Measurements from ENCODE around the gene TET2. TPM values are rescaled to one million over a fixed set of nuclear protein-coding genes. Genes with fewer than 3 reads are reported as not detected.
"Not testable (repeated sequence)": the region's sequence is repeated elsewhere in the genome, so short reads cannot be mapped to it uniquely, and the experiment has no call there.

Gene TET2
- polyA plus RNA-seq, 1 donor = 29.1 TPM

GRCh38 chr4:105288121-105288520 lies 141.4 kb downstream of the TET2 start:
- no peak for DNase-seq

GRCh38 chr4:105291925-105292324 lies 145.2 kb downstream of the TET2 start:
- DNase-seq = peak; percentile 2

- DNase-seq = no peak
Measured at GRCh38 chr4:105293360-105293759, 146.7 kb downstream of the TET2 start.

DNA sequence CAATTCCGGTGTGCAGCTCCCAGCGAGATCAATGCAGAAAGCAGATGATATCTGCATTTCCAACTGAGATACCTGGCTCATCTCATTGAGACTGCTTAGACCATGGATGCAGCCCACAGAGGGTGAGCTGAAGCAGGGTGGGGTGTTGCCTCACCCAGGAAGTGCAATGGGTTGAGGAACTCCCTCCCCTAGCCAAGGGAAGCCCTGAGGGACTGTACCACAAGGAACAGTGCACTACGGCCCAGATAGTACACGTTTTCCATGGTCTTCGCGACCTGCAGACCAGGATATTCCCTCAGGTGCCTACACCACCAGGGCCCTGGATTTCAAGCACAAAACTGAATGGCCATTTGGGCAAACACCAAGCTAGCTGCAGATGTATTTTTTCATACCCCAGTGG lies 150.0 kb downstream of the TET2 start:
- DNase-seq = no peak

DNA sequence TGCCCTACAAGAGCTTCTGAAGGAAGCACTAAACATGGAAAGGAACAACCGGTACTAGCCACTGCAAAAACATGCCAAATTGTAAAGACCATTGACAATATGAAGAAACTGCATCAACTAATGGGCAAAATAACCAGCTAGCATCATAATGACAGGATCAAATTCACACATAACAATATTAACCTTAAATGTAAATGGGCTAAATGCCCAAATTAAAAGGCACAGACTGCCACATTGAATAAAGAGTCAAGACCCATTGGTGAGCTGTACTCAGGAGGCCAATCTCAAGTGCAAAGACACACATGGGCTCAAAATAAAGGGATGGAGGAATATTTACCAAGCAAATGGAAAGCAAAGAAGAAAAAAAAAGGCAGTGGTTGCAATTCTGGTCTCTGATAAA lies 152.4 kb downstream of the TET2 start:
- DNase-seq = not testable (repeated sequence)

GRCh38 chr4:105304085-105304484 lies 157.4 kb downstream of the TET2 start:
- no peak for DNase-seq

DNA sequence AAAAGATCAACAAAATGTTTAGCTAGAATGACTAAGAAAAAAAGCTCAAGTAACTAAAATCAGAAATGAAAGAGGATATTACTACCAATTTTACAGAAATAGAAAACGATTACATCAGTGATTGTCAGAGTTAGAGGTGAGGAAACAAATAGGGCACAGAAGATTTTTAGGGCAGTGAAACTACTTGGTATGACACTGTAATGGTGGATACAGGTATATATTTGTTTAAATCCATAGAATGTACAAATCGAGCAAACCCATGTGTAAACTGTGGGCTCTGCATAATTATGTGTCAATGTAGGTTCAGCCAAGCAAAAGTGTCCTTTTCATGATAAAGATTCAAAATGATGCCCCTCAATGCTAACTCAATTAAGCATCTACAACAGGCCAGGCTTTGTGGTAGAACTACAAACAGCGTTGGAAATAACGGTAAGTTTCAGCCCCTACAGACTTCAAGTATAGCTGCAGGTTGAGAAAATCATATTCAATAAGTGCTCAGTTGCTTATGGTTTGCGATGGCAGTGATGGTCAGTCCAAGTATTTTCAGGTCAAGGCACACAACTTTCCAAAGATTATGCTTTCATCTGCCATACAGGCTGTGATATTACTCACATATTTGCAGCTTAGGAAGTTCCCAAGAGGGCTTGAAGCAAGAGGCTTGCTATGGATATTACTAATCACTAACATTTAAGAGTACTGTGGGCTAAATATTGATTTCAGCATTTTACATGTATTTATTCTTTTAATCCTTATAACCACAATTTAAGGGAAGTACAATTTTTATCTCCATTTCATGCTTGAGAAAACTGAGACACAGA lies 158.6 kb downstream of the TET2 start:
- DNase-seq = no peak

DNA sequence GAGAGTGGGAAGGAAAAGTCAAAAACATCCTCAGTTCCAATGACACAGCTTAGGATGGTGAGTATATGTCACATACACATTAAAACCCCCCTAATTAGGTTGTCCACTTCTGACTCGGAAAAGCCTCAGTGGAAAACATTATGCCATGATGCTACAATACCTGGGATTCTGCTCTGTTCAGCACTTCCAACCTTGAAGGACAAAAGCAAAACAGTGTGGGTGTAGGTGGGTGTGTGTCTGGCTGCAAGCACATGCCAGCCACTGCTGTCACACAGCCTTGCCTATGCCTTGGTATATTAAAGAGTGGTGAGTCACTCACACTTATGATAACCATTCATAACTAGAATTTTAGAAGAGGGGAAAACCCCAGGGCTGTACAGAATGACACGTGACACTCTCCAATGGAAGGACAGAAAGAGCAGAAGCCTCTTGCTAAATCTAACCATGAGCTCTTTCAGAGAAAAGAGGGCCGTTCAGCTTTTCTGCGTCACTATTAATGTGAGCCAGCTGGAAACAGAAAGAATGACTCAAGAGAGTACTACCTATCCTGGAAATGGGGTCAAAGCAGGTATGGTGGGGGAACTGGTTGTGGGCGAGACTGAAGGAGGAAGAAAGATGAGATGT lies 159.6 kb downstream of the TET2 start:
- DNase-seq = no peak

DNA sequence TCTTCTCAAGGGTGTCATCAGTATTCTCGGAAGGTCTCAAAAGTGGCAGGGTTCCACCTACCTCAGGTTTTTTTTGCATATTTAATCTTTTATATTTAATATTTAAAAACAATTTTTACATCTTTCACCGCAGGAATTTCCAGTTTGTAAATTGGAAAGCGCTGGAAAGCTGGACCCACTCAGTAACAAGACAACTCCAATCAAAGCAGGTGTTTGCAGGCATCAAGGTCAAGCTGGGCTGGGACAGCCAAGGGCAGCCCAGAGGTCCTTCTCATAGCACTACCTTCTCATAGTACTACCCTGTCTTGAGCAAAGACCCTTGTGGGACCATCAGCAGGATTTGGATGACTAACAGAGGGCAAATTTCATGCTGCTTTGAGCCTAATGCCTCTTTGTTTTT lies 160.1 kb downstream of the TET2 start:
- no peak for DNase-seq

DNA sequence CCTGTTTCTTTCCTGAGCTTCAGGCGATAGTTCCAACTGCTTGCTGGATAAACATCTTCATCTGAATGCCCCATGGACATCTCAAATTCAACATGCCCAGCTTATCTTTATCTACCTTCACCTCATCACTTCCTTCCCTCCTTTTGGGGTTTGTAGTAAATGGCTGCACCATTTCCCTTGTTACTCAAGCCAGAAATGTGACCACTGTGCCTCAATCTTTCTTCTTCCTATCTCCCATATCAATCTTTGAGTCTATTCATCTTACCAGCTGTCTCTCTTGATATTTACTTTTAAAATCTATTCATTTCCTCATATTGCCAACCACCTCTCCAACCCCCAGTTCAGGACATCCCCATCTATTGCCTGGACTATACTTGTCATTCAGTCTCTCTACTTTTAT lies 171.8 kb downstream of the TET2 start:
- DNase-seq = no peak

- DNase-seq = no peak
Measured at GRCh38 chr4:105327222-105327621, 180.5 kb downstream of the TET2 start.

- DNase-seq = no peak
Measured at GRCh38 chr4:105327956-105328355, 181.3 kb downstream of the TET2 start.

GRCh38 chr4:105329081-105329480 lies 182.4 kb downstream of the TET2 start:
- DNase-seq = no peak
